Vagina (tissue), 2 donors: ENCODE data around the gene PRSS33.

Experiments
- CTCF ChIP-seq, 3 experiments: fragments of 450-650 bp in 2 of 3; fragments of 200-600 bp in 1 of 3; sonication (generic) in 1 of 3; IDR thresholded peaks; one replicate each; pipeline ENCODE4 v1.5.1; 2017 to 2019; ENCODE audit warnings: antibody characterized with exemption in 3 of 3, mild to moderate bottlenecking in 2 of 3, moderate library complexity in 2 of 3
- POLR2A ChIP-seq, 2 donors: fragments of 450-650 bp; IDR thresholded peaks; one replicate each; pipeline ENCODE4 v1.6.1; 2017; ENCODE audit warnings: antibody characterized with exemption in 2 of 2, mild to moderate bottlenecking in 2 of 2, moderate library complexity in 2 of 2
- POLR2AphosphoS5 ChIP-seq, 2 donors: sonication (generic); formaldehyde crosslinking; IDR thresholded peaks; one replicate each; pipeline ENCODE4 v1.9.0; 2017; ENCODE audit warnings: antibody characterized with exemption in 2 of 2, mild to moderate bottlenecking in 2 of 2, low read depth in 1 of 2; ENCODE audit not compliant: insufficient read depth in 1 of 2

- TF ChIP-seq POLR2A (IDR thresholded peaks at IDR 0.05) (no peak), CTCF (IDR thresholded peaks at IDR 0.05) (no peak), POLR2AphosphoS5 (IDR thresholded peaks at IDR 0.05; ENCODE audit: insufficient read depth in 1 of 2, low read depth in 1 of 2) (no peak)
These were observed 38.5 kb upstream of the PRSS33 start for GRCh38 chr16:2825906-2826305.
